GM23338 (cell line): ENCODE measurements around the gene FECH. TPM values are rescaled to one million over a fixed set of nuclear protein-coding genes. Genes with fewer than 3 reads are reported as not detected.

Experiments
- CREB1 ChIP-seq: fragments of 250-450 bp; sonication (Bioruptor Pico); IDR thresholded peaks from 2 replicates; pipeline ENCODE4 v1.5.0; 2020; ENCODE audit warnings: low read depth, mild to moderate bottlenecking, moderate library complexity
- EZH2 ChIP-seq: fragments of 200-600 bp; sonication (generic); IDR thresholded peaks from one replicate; pipeline ENCODE4 v1.8.0; 2017; ENCODE audit warnings: antibody characterized with exemption, mild to moderate bottlenecking, low read depth; ENCODE audit not compliant: unreplicated experiment
- EZH2phosphoT487 ChIP-seq: fragments of 200-600 bp; sonication (generic); IDR thresholded peaks from one replicate; pipeline ENCODE4 v1.8.1; 2018; ENCODE audit warnings: antibody characterized with exemption; ENCODE audit not compliant: unreplicated experiment
- JUNB ChIP-seq: IDR thresholded peaks from one replicate; pipeline ENCODE4 v1.6.1; 2016; ENCODE audit warnings: antibody characterized with exemption; ENCODE audit not compliant: unreplicated experiment
- NANOG ChIP-seq: IDR thresholded peaks from 2 replicates; pipeline ENCODE4 v1.6.1; 2016; ENCODE audit warnings: antibody characterized with exemption, borderline replicate concordance
- POLR2AphosphoS5 ChIP-seq: IDR thresholded peaks from 2 replicates; pipeline ENCODE4 v1.6.1; 2016; ENCODE audit warnings: antibody characterized with exemption, low read depth
- ZNF331 ChIP-seq: fragments of 250-450 bp; sonication (Bioruptor Pico); IDR thresholded peaks from 2 replicates; pipeline ENCODE4 v1.5.0; 2020; ENCODE audit warnings: low read depth, mild to moderate bottlenecking, moderate library complexity
- polyA plus RNA-seq: library from polyadenylated mRNA; unstranded; fragments of >200 nt; fragmentation: Nextera tagmentation; extraction: Ambion mirVana; gene quantifications from 2 replicates; pipeline ENCODE4 v1.2.1, GENCODE V29; 2016
- total RNA-seq: library from RNA; depleted of rRNA; stranded (reverse); fragments of >200 nt; shearing (Covaris generic); gene quantifications from 2 replicates; pipeline ENCODE4 v1.2.3, GENCODE V29; 2014
- TF ChIP-seq, protein P1 (sequence below): fragments of 250-450 bp; sonication (Bioruptor Pico); IDR thresholded peaks from 2 replicates; pipeline ENCODE4 v1.5.0; 2020; ENCODE audit warnings: mild to moderate bottlenecking, moderate library complexity
- TF ChIP-seq, protein P2 (sequence below), 2 experiments: fragments of 200-600 bp in 1 of 2; sonication (generic) in 1 of 2; conservative IDR thresholded peaks; 2 replicates each; pipeline versions ENCODE4 v1.5.1 to v1.6.1; 2016 to 2017; ENCODE audit warnings: antibody characterized with exemption in 2 of 2, low read depth in 2 of 2, mild to moderate bottlenecking in 2 of 2, moderate library complexity in 1 of 2

The FECH gene
- total and polyA plus RNA-seq, 2 experiments from 2014 or later, result 5.8 to 35.5 TPM

DNA sequence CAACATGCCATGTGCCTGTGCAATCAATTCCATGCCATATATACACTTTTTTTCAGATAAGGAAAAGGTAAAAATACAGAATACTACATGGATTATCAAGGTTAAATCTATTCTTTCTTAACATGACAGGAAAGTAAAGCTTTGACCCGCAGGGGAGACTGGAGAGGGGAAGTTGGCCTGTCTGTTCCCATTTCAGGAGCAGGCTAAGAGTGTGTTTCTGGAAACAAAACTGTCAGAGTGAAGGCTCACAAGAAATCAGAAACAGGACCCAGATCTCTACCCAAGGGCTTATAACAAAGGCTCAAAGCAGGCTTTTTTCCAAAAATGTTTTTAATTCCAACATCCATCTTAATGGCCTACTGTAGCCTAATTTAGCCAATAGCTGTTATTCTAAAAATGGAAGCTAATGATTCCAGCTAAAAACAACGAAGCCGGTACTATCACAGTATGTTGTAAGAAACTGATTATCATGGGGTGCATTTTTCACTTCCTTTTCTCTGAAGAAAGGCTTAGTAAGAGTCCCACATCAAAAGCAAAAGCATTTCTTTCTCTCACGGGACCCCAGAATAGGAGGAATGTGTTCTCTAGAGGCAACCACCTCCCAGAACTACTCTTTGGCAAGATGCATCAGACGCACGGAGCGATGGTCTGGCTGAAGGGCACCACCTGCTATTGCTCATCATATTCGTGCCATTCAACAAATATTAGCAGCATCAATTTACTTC is 41.4 kb downstream of the FECH start (continued):
- TF ChIP-seq, protein P1, sequence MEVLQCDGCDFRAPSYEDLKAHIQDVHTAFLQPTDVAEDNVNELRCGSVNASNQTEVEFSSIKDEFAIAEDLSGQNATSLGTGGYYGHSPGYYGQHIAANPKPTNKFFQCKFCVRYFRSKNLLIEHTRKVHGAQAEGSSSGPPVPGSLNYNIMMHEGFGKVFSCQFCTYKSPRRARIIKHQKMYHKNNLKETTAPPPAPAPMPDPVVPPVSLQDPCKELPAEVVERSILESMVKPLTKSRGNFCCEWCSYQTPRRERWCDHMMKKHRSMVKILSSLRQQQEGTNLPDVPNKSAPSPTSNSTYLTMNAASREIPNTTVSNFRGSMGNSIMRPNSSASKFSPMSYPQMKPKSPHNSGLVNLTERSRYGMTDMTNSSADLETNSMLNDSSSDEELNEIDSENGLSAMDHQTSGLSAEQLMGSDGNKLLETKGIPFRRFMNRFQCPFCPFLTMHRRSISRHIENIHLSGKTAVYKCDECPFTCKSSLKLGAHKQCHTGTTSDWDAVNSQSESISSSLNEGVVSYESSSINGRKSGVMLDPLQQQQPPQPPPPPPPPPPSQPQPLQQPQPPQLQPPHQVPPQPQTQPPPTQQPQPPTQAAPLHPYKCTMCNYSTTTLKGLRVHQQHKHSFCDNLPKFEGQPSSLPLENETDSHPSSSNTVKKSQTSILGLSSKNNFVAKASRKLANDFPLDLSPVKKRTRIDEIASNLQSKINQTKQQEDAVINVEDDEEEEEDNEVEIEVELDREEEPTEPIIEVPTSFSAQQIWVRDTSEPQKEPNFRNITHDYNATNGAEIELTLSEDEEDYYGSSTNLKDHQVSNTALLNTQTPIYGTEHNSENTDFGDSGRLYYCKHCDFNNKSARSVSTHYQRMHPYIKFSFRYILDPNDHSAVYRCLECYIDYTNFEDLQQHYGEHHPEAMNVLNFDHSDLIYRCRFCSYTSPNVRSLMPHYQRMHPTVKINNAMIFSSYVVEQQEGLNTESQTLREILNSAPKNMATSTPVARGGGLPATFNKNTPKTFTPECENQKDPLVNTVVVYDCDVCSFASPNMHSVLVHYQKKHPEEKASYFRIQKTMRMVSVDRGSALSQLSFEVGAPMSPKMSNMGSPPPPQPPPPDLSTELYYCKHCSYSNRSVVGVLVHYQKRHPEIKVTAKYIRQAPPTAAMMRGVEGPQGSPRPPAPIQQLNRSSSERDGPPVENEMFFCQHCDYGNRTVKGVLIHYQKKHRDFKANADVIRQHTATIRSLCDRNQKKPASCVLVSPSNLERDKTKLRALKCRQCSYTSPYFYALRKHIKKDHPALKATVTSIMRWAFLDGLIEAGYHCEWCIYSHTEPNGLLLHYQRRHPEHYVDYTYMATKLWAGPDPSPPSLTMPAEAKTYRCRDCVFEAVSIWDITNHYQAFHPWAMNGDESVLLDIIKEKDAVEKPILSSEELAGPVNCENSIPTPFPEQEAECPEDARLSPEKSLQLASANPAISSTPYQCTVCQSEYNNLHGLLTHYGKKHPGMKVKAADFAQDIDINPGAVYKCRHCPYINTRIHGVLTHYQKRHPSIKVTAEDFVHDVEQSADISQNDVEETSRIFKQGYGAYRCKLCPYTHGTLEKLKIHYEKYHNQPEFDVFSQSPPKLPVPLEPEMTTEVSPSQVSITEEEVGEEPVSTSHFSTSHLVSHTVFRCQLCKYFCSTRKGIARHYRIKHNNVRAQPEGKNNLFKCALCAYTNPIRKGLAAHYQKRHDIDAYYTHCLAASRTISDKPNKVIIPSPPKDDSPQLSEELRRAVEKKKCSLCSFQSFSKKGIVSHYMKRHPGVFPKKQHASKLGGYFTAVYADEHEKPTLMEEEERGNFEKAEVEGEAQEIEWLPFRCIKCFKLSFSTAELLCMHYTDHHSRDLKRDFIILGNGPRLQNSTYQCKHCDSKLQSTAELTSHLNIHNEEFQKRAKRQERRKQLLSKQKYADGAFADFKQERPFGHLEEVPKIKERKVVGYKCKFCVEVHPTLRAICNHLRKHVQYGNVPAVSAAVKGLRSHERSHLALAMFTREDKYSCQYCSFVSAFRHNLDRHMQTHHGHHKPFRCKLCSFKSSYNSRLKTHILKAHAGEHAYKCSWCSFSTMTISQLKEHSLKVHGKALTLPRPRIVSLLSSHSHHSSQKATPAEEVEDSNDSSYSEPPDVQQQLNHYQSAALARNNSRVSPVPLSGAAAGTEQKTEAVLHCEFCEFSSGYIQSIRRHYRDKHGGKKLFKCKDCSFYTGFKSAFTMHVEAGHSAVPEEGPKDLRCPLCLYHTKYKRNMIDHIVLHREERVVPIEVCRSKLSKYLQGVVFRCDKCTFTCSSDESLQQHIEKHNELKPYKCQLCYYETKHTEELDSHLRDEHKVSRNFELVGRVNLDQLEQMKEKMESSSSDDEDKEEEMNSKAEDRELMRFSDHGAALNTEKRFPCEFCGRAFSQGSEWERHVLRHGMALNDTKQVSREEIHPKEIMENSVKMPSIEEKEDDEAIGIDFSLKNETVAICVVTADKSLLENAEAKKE (CRISPR knock-in tag), result no peak
- no peak for TF ChIP-seq JUNB
- TF ChIP-seq, protein P2, sequence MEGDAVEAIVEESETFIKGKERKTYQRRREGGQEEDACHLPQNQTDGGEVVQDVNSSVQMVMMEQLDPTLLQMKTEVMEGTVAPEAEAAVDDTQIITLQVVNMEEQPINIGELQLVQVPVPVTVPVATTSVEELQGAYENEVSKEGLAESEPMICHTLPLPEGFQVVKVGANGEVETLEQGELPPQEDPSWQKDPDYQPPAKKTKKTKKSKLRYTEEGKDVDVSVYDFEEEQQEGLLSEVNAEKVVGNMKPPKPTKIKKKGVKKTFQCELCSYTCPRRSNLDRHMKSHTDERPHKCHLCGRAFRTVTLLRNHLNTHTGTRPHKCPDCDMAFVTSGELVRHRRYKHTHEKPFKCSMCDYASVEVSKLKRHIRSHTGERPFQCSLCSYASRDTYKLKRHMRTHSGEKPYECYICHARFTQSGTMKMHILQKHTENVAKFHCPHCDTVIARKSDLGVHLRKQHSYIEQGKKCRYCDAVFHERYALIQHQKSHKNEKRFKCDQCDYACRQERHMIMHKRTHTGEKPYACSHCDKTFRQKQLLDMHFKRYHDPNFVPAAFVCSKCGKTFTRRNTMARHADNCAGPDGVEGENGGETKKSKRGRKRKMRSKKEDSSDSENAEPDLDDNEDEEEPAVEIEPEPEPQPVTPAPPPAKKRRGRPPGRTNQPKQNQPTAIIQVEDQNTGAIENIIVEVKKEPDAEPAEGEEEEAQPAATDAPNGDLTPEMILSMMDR (conservative IDR thresholded peaks at IDR 0.05; ENCODE audit: low read depth in 2 of 2), result no peak
- no peak for TF ChIP-seq NANOG
- no peak for TF ChIP-seq ZNF331
- TF ChIP-seq POLR2AphosphoS5, result no peak
- TF ChIP-seq EZH2phosphoT487, result no peak
- no peak for TF ChIP-seq EZH2
- no peak for TF ChIP-seq CREB1 (CRISPR knock-in tag)
